Activated CD4-positive, alpha-beta T cell treated with anti-CD3 and anti-CD28 coated beads, Interleukin-2, Interleukin-4, amounts not matched to agents 100 ng/mL and 50 ng/mL, durations not matched to agents 16 hours and 8 hours (primary cell): ENCODE measurements around the gene RFT1.

Experiments used
- DNase-seq: peaks from one replicate; pipeline ENCODE4 v3.0.0-alpha.2; 2020; ENCODE audit warnings: low spot score

The RFT1 gene

DNA sequence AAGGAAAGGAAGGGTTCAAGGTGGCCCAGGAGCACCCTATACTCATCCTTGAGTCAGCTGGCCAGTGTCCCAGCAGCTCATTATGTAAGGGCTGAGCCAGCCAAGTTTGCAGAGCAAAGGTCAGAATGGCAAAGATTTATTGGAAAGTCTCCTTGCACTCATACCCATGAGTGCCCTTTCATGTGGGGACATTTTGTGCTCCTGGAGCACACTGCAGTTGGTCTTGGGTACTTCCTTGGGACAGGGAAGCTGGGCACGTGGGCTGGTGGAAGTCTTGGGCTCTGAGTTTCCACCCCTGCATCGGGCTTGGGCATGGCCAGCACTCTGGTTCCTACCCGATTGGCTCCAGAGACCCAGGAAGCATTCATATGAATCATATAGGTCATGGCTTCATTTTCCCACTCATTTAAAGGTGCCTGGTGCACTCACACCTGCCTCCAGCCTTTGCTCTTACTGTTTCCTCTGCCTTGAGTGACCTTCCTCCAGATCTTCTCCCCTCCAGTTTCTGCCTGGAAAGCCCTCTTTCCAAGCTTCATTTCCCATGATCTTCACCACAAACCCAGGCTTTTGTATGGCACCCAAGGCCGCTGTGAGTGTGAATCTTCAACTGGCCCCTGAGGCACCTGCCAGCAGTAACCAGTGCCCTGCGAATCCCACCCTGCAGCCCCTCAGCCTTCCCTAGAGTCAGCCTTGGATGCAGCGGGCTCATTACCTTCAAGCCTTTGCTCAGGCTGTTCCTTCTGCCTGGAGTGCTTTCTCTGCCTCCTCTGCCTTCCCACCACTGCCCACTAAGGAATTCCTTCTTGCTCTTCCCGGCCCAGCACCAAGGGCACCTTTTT lies 20.2 kb upstream of the RFT1 start:
- no peak for DNase-seq

DNA sequence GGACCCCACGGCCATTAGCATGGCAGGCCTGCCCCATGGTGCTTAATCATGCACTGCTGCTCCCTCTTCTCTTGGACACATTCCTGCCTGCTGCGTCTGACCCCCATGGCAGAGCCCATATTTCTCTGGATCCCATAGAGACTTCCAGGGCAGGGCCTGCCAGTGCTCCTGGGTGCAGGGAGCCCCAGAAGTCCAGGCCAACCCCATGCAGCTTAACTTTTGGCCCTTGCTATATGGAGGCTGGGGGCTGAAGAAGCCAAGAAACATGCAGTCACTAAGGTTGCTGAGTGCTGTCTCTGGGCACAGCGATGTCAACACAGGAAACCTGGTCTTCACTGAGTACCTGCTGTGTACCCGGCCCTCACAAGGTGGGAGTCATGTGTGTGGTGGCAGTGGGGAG lies 19.5 kb upstream of the RFT1 start:
- no peak for DNase-seq

DNA sequence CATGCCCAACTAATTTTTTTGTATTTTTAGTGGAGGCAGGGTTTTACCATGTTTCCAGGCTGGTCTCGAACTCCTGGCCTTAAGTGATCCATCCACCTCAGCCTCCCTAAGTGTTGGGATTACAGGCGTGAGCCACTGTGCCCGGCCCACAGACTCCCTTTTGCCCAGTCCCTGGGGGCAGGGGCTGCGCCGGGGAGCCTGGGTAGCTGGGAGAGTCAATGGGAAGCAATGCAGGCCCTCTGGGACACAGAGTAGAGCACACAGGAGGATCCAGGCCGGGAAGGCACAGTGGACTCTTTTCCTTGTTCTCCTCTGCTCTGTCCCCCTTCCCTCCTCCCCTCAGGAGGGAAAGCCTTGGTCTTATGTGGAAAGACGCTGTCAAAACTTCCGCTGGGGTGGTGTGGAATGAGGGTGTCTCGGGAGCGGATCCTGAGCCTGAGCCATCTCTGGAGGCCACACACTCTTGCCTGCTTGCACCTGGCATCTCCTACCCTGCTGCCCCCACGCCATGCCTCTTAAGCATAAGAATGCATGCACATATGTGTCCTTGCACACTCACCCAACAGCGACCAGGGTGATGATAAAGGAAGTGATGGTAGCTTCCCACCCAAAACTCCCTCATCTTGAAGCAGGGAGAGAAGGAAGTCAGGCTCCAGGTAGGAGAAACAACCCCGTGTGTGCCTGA lies 18.9 kb upstream of the RFT1 start:
- no peak for DNase-seq

DNA sequence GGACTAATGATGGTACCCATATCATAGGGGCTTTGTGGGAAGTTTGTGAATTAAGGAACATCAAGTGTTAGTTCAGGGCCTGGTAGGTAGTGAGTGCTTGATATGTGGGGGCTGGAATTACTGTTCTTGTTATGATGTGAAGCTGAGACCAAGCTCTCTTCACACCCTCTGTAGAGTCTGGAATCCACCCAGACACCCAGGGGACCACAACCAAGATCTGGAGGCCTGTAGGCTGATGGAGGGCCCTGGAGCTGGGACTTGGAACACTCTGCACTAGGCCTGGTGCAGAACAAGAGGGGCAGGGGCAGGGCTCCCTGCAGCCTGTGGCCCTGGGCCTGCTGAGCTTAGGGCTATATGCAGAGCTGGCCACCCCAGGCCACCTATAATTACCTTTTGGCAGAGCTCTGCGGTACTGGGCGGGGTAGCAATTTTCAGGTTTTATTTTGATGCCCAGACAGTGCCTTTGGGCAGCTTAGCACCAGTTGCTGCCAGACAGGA lies 17.7 kb upstream of the RFT1 start:
- DNase-seq: no peak

DNA sequence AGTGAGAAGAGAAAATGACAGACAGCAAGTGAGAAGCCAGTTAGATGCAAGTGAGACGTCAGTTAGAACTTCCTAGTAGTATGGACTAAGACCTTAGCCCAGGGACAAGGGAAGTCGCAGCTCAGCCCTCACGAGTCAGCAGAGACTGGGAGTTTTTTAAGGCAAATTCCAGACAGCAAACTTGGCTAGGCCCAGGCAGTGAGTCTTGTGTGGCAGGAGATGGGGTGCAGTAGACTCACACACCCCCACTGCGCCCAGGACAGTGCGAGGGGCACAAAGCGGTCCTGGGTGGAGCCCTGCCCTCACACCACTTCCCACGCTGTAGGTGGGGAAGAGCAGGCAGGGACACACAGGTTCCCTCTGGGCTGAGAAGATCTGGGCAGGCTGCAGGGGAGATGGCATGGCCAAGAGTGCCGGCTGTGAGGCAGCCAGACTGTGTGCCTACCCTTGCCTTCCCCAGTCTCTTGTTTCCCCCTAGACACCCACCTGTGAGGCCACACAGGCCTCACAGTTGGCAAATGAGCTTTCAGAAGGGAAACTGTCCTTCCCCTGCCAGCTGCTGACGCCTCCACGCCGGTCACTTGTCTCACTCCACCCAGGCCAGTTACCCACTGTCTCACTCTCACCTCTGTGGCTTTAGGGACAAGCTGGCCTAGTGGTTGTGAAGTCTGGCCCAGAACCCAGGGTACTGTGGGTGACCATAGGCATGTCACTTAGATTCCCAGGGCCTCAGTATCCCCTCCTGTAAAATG lies 17.1 kb upstream of the RFT1 start:
- no peak for DNase-seq

DNA sequence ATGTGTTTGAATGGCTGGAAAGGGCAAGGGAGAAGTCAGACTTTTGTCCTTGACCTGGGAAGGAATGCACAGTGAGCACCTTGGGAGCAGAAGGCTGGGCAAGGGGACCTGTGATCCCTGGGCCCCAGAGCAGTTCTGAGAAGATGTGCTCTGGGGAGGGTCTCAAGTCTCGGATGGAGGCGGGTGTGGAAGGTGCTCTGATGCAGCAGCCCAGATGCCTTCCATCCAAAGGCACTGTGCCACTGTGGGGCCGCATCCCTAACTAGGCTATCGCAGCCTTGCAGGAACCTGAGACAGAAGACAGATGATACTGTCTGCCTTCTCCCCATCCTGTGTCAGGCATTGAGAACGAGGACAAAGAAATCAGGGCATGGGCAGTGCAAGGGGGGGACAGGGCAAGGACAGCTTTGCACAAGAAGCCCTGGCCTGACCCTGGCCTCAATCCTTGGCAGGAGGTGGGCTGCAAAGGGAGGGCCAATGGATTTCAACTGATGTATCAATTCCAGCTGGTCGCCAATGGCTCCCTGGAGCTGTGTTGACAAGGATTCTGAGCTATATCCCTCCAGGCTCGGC lies 16.2 kb upstream of the RFT1 start:
- DNase-seq: no peak

DNA sequence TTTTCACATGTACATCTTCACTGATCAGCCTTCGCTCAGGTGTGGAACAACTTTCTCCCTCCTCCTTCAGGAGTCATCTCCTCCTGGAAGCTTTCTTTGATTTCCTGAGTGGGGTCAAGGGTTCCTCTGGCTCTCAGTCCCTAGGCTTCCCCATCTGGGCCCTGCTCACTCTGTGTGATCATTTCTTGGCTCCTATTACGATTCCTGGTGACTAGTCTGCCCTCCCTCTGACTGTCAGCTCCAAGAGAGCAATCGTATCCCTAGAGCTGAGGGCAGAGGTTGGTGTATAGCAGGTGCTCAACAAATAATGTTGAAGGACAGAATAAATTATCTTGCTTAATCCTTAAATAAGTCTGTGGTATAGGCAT lies 15.5 kb upstream of the RFT1 start:
- DNase-seq: no peak

DNA sequence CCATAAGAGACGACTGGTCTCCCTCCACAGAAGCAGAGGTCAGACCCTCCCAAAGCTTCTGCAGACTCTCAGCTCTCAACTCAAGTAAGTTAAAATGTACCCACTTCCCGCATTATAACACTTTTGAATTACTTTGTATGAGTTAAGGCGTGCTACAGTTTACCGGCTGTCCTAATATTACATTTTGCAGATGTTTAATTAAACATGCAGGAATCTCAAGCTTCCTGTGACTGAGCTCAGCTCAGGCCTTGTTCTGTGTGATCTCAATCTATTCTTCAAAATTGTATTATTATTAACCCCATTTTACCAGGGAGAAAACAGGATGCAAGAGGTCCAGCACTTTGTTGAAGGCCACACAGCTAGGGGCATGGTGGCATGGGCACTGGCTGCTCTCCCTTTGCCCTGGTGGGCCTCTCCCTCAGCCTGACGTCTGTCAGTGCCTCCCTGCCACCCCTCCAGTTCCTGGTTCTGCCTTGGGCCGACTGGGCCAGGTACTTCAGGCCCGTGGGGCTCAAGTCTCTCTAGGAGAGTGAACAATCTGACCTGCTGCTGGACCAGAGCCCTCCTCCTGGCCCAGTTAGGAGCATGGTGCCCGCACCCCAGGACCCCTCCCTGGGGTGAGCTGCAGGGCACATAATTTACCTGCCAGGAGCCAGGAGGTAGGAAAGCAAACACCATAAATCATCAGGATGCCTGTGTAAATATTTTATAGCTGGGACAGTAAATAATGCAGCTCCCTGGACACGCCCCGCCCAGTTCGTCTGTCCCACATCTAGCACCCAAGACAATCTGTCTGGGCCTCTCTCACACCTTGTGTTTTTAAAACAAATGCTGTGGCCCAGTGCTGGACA lies 14.9 kb upstream of the RFT1 start:
- DNase-seq: no peak

DNA sequence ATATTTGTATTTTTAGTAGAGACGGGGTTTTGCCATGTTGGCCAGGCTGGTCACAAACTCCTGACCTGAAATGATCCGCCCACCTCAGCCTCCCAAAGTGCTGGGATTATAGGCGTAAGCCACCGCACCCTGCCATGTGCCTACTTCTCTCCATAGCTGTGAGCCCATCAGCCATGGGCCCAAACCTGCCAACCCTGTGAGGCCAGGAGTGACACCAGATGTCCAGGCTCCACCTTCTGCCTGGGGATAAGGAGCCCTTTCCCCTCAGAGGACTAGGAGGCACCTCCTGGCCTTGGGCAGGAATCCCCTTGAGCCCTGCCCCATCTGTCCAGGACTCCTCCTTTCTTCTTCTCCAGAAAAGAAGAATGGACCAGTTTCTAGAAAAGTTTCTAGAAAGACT lies 14.2 kb upstream of the RFT1 start:
- no peak for DNase-seq

DNA sequence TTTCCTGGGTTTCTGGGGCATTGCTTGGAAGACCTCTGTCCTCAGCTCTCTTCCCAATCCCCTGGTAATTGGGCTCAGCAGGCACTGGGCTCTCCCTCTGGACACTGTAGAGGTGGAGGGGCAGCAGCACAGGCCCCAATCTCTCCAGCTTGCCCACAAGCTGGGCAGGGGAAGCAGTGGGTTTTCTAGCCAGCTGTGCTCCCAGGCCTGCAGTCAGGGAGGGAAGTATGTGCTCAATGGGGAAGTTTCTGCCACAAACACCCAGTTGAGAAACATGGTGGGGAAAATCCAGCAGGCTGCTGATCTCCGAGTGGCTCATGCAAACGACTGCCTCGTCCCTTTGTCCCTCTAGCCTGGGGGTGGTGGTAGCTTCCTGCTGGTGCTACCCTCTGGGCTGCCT lies 12.8 kb upstream of the RFT1 start:
- DNase-seq: no peak

DNA sequence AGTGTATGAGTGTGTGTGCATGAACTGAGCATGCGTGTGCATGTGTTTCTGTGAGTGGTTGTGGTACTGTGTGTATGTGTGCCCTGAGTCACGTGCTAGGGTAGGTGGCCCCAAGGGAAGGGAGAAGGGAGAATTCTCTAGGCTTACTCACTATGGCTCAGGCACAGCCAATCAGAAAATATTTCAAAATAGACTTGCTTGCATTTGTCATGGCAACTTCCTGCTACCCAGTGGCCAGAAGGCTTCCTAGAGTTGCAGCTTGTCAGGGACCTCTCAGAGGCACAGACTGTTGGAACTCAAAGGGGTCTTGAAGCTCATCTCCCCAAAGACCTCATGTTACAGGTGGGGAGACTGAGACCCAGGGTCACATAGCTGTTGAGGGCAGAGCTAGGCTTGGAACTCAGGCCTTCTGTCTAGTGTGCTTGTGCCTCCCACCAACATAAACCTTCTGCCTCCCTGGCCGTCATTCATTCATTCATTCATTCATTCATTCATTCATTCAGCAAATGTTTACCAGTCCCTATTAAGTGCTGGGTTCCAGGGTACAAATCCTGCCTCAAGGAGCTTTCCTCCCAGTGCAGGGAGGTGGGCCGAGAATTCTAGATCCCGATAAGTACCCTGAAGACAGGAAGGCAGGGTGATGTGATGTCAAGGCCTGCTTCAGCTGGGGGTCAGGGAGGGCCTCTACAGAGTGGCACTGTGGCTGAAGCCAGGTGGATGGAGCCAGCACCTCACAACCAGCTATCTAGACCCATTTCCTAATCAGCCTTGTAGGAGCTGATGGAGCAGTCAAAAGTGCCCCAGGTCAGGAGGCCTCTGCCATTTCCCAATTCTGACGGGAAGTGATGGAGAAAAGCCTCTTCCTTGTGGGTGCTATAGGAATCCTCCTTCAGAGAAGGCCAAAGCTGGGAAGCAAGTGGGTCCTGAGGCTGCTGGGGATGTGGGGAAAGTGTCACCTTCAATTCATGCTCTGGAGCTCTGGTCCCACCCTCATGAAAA lies 10.9 kb upstream of the RFT1 start:
- DNase-seq: no peak

DNA sequence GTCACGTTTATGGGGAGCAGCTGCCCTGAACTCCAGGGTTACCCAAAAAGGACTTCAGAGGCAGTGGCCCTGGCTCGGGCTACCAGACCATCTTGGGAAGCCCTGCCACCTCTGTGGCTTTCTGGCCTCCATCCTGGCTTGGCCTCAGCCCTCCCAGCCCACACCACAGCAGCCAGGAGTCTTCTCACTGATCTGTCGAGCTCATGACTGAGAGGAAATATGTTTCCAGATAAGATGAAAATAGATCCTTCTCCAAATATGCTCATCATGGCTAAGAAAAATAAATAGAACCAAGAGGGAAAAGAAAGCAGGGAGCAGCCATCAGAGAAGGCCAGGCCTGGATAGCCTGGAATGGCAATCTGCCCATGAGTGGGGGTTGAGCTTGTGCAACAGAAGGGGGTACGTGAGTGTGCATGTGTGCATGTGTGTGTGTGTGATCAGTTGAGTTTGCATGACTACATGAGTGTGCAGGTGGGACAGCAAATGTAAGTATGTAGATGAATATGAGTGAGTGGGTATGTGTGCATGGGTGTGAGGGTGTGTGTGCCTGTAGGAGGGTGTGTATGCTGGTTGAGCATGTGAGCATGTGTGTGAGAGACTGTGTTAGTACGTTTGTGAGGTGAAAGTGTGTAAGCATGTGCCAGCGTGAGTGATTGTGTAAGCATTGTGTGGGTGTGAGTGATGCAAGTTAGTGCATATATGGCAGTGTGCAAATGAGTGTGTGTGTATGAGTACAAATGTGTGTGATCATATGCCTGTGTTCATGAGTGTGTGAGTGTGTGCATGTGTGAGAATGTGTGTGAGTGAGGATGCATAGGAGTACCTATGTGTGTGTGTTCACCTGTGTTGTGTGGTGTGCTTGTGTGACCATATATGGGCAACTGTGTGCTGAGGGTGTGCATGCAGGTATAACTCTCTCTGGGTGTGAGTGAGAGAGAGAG lies 9.9 kb upstream of the RFT1 start:
- no peak for DNase-seq

DNA sequence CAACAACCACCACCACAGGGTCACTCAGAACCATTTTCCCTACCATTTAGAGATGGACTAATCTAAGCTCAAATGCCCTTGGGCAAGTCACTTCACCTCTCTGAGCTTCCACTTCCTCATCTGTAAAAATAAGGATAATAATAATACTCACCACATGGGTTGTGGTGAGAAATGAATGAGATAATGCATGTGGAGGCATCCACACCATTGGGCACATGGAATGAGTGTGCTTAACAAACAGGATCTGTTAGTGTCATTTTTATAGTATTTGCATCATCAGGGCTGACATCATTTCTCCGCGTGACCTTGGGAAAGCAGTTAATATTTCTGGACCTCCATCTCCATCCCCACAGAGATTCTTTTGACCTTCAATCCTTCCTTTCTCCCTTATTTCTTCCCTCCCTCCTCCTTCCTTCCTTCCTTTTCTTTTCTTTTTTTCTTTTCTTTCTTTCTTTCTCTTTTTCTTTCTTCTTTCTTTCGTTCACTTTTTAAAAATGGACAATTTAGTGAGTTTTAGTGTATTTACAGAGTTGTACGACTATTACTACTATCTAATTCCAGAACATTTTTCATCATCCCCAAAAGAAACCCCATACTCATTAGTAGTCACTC lies 7.7 kb upstream of the RFT1 start:
- DNase-seq: no peak

DNA sequence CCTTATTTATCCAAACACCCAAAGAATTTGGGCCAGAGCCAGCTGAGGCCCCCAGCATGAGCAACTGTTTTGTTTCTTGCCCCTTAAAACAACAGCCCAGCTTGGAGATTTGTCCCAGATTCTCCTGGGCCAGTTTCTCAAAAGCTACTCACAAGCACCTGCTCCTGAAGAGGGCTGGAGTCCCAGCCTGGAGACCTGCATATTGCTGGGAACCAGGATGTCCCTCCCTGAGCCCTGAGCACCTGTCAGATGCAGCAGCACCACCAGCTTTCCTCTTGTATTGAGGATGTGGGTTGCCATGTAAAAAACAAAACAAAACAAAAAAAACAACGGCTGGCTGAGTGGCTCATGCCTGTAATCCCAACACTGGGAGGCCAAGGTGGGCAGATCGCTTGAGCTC lies 7.0 kb upstream of the RFT1 start:
- no peak for DNase-seq

DNA sequence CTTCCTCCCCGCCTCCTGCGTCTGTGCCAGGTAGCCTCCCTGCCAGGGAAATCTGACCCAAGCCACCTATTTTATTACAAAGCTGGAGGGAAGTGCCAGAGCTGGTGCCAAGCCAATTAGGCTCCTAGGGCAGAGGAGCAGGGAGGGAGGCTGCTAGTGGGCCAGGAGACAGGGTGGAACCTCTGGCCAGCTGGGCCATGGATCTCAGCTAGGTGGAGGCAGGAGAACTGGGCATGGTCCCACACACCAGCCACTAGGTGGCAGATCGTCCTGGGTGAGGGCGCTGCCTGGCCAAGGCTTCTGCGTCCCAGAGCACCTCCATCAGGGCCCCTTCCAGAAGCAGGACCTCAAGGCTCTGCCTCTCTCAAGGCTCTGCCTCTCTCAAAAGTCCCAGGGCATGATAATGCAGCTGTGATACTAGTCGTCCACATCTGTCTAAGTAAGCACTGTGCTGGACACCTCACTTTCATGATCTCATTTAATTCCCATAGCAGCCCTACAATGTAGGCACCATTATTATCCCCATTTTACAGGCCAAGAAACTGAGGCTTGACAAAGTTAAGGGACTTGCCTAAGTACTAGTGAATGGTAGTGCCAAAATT lies 4.5 kb upstream of the RFT1 start:
- DNase-seq: peak; percentile 69

DNA sequence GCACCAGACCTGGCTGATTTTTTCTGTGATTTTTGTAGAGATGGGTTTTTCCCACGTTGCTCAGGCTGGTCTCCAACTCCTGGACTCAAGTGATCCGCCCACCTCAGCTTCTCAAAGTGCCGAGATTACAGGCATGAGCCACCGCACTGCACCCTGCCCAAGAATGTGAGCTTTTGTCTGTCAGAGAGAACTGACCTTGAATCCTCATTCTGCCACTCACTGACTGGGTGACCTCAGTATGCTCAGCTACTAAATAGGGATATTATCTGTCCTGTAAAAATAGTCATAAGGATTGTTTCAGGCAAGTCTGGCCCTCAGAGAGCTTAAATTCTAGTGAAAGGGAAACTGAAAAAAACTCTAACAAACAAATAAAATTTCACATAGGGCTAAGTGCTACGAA lies 2.1 kb upstream of the RFT1 start:
- DNase-seq: no peak

DNA sequence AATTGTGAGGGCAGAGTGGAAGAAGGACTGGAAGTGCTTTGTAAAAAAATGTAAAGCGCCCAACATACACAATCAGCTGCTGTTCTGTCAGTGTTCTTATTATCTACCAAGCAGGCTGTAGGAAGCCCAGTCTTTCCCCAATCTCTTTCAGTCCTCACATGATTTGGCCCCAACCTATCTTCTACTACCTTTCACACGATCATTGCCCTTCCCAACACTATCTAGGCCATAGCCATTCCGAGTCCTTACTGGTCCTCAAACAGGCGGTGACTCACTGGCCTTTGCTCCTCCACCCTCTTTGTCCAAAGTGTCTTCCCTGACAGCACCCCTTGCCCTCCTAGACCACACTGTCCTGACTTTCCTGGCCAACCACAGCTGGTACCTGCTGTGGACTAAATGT lies 861 bp upstream of the RFT1 start:
- DNase-seq: no peak

DNA sequence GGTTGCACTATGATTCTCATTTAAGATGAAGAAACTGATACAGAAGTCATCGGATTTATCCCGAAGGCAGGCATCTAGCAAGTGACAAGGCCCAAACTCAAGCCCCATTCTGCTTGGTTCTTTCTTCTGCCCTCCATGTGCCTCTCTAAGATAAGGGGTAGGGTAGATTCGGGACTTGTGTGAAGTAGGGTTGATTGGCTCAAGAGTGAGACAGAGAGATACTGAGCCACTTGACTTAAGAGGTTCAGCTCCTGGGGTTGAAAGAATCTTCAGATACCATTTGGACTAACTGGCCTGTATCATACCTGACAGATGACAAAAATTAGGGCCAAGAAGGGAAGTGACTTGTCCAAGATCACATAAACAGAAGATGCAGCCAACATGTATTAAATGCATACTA lies 891 bp downstream of the RFT1 start:
- no peak for DNase-seq
